ENCODE results near the gene COX6A1. TPM values are rescaled to one million over a fixed set of nuclear protein-coding genes. Genes with fewer than 3 reads are reported as not detected.

Gene COX6A1
- polyA plus RNA-seq, 1 experiment, result 362 TPM

DNA sequence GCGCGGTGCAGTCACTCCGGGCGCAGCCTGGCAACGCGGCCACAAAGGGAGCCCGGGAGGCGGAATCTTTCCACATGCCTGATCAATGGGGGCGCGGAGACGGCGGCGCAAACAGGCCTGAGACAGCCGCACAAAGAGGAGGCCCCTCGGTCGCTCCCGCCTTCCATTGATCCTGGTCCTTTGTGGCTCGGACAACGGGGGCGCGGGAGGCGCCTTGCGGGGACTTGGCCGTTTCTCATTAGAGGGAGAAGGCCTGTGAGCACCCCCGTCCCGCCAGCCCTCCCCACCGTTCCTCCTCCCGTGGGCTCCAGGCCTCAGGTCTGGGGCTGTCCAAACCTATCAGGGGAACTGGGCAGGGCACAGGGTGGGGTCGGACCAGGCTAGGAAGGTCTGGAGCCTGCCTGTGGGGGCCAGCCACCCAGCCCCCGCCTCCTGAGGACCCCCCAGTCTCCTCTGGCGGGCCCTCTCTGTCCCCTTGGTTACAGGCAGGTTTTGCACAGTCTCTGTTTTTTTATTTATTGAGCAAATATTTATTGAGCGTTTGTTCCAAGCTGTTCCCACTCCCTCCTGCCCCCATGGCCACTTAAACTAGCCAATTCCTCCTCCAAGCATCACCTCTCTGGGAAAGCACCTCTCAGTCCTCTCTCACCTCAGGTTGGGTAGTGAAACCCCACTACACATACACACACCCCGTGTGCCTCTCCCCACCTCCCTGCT is 39.9 kb upstream of the COX6A1 start:
- ChIA-PET CTCF (no interaction called here), POLR2A (no interaction called here)
- TF ChIP-seq, protein P1, sequence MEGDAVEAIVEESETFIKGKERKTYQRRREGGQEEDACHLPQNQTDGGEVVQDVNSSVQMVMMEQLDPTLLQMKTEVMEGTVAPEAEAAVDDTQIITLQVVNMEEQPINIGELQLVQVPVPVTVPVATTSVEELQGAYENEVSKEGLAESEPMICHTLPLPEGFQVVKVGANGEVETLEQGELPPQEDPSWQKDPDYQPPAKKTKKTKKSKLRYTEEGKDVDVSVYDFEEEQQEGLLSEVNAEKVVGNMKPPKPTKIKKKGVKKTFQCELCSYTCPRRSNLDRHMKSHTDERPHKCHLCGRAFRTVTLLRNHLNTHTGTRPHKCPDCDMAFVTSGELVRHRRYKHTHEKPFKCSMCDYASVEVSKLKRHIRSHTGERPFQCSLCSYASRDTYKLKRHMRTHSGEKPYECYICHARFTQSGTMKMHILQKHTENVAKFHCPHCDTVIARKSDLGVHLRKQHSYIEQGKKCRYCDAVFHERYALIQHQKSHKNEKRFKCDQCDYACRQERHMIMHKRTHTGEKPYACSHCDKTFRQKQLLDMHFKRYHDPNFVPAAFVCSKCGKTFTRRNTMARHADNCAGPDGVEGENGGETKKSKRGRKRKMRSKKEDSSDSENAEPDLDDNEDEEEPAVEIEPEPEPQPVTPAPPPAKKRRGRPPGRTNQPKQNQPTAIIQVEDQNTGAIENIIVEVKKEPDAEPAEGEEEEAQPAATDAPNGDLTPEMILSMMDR (IDR thresholded peaks at IDR 0.05; ENCODE audit: insufficient read depth, low read depth, low read length), result no peak
- H3K4me3 ChIP-seq (ENCODE audit: low read depth, low read length), result no peak overlapping the region
- no peak for DNase-seq (ENCODE audit: low read depth)
- H3K36me3 ChIP-seq (ENCODE audit: control insufficient read depth, insufficient read depth, low read length), result no peaks in the 10 kb centered on the region
- peaks cover 13% of the 10 kb centered on the region for H3K27me3 ChIP-seq (ENCODE audit: control insufficient read depth, insufficient read depth, low read length)

DNA sequence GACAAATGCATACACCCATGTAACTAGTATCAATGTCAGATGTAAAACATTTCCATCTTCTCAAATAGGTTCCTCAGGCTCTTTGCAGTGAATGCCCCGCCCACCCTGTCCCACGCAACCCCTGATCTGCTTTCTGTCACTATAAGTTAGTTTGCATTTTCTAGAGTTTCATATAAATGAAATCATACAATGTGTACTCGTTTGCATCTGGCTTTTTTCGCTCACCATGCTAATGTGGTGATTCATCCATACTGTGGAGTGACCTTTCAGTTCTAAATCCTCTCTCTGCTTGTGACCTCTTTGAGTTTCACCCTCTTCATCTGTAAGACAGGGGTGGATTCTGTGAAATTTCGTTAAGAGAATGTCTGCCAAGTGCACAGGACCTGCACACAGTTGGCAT is 38.4 kb upstream of the COX6A1 start:
- Histone ChIP-seq H3K4me3 (ENCODE audit: low read depth, low read length) (no peak overlapping the region), H3K36me3 (ENCODE audit: control insufficient read depth, insufficient read depth, low read length) (no peaks in the 10 kb centered on the region), H3K27me3 (ENCODE audit: control insufficient read depth, insufficient read depth, low read length) (peaks cover 10% of the 10 kb centered on the region)
- no peak for DNase-seq (ENCODE audit: low read depth)
- POLR2A ChIA-PET, result no interaction called here
- TF ChIP-seq, protein P1 (IDR thresholded peaks at IDR 0.05; ENCODE audit: insufficient read depth, low read depth, low read length), result no peak
- CTCF ChIA-PET, result interaction anchor here (1.2 kb wide), 1 partner anchor 58 kb away, joined by 3 read pairs; no protein-coding TSS in a partner anchor

DNA sequence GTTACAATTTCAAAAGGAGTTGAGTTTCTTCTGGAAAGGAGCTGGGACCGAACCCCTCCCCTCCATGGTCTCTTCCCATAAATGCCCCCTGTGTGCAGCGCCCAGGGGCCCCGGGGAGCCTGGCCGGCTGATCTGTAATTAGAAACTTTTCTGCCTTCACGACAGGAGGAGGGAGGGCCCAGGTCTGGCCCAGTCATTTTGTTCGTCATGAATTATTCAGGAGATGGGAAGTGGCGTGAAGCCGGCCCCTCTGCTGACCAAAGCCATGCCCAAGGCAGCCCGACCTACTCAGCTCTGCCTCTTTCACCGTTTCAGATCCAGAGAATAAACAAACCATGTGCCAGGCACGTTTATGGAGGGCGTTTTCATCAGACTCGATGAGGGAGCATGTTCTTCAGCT is 35.7 kb upstream of the COX6A1 start:
- peaks cover 4% of the 10 kb centered on the region for H3K27me3 ChIP-seq (ENCODE audit: control insufficient read depth, insufficient read depth, low read length)
- DNase-seq (ENCODE audit: low read depth), result no peak
- TF ChIP-seq, protein P1 (IDR thresholded peaks at IDR 0.05; ENCODE audit: insufficient read depth, low read depth, low read length), result no peak
- H3K36me3 ChIP-seq (ENCODE audit: control insufficient read depth, insufficient read depth, low read length), result no peaks in the 10 kb centered on the region
- POLR2A ChIA-PET, result no interaction called here
- CTCF ChIA-PET, result interaction anchor here (1.4 kb wide), 1 partner anchor 45 kb away, joined by 3 read pairs; no protein-coding TSS in a partner anchor
- H3K4me3 ChIP-seq (ENCODE audit: low read depth, low read length), result no peak overlapping the region

DNA sequence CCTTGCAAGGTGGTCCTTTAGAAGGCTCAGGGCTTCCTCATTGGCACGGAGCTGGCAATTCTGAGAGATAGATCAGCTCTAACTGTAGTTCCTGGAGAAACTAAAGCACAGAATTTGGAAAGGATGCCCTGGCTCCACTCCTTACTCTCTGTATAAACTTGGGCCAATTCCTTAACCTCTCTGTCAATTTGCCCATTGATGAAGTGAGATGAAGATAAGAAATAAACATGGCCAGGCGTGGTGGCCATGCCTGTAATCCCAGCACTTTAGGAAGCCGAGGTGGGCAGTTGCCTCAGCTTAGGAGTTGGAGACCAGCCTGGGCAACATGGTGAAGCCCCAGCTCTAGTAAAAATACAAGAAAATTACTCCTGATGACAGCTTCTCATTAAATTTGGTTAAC is 34.0 kb upstream of the COX6A1 start:
- Histone ChIP-seq H3K36me3 (ENCODE audit: control insufficient read depth, insufficient read depth, low read length) (no peaks in the 10 kb centered on the region), H3K27me3 (ENCODE audit: control insufficient read depth, insufficient read depth, low read length) (peaks cover 2% of the 10 kb centered on the region), H3K4me3 (ENCODE audit: low read depth, low read length) (no peak overlapping the region)
- TF ChIP-seq, protein P1 (IDR thresholded peaks at IDR 0.05; ENCODE audit: insufficient read depth, low read depth, low read length), result no peak
- no peak for DNase-seq (ENCODE audit: low read depth)
- ChIA-PET CTCF (interaction anchor here (0.6 to 1.0 kb wide), 2 partner anchors 13 to 27 kb away, joined by 3 read pairs; no protein-coding TSS in a partner anchor), POLR2A (no interaction called here)

DNA sequence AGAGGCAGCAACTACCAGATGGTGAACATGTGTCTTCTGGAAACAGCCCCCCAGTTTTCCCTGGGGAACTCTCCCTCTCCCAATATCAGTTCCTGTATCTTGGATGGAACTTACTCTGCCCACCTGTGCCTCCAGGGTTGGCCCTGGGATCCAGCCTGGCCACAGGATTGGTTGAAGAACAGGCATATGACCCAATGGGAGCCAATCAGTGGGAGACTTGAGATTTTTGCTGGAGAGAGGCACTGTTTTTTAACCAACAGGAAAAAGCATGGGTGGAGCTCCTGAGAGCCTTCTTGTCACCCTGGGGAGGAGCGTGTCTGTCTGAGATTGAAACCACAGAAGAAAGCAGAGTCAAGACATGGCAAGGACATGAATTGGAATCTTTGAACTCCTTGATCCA is 33.6 kb upstream of the COX6A1 start:
- Histone ChIP-seq H3K27me3 (ENCODE audit: control insufficient read depth, insufficient read depth, low read length) (peaks cover 2% of the 10 kb centered on the region), H3K4me3 (ENCODE audit: low read depth, low read length) (no peak overlapping the region), H3K36me3 (ENCODE audit: control insufficient read depth, insufficient read depth, low read length) (no peaks in the 10 kb centered on the region)
- TF ChIP-seq, protein P1 (IDR thresholded peaks at IDR 0.05; ENCODE audit: insufficient read depth, low read depth, low read length), result no peak
- ChIA-PET POLR2A (no interaction called here), CTCF (interaction anchor here (0.6 kb wide), 1 partner anchor 27 kb away, joined by 3 read pairs; no protein-coding TSS in a partner anchor)
- DNase-seq (ENCODE audit: low read depth), result no peak

All from BJ (cell line).